GM21447 (cell line): Measurements from ENCODE around the gene ROBO4.

Source experiments
- ATAC-seq: cut with Tn5 transposase; IDR thresholded peaks from one replicate; pipeline ENCODE4 v1.9.1; 2021; ENCODE audit not compliant: unreplicated experiment

The ROBO4 gene

GRCh38 chr11:124844664-124845079, 53.0 kb downstream of the ROBO4 start:
- no peak for ATAC-seq

GRCh38 chr11:124843616-124843910, 54.1 kb downstream of the ROBO4 start:
- ATAC-seq, result no peak

GRCh38 chr11:124842305-124842704, 55.4 kb downstream of the ROBO4 start:
- no peak for ATAC-seq

- ATAC-seq, result no peak
These were observed 55.8 kb downstream of the ROBO4 start for GRCh38 chr11:124841840-124842239.

GRCh38 chr11:124841201-124841600, 56.5 kb downstream of the ROBO4 start:
- no peak for ATAC-seq

GRCh38 chr11:124840666-124841065, 57.0 kb downstream of the ROBO4 start:
- ATAC-seq, result no peak

- no peak for ATAC-seq
These were observed 57.6 kb downstream of the ROBO4 start for GRCh38 chr11:124839972-124840621.

- no peak for ATAC-seq
These were observed 58.3 kb downstream of the ROBO4 start for GRCh38 chr11:124839128-124839971.

- no peak for ATAC-seq
These were observed 58.9 kb downstream of the ROBO4 start for GRCh38 chr11:124838805-124839127.

GRCh38 chr11:124837491-124837856, 60.2 kb downstream of the ROBO4 start:
- no peak for ATAC-seq

GRCh38 chr11:124835918-124836317, 61.7 kb downstream of the ROBO4 start:
- no peak for ATAC-seq

- ATAC-seq, result no peak
These were observed 63.0 kb downstream of the ROBO4 start for GRCh38 chr11:124834526-124835180.
